Anterior cingulate cortex (tissue), 58 donors: ENCODE measurements around the gene TRAPPC10.
A peak's percentile ranks its signal among the peaks of the same experiment; 100 is the strongest.

Source experiments
- DNase-seq, 58 donors: peaks; one replicate each; lab custom pipeline; 2025; lab: John Stamatoyannopoulos, UW

The TRAPPC10 gene

GRCh38 chr21:44024887-44025353, 12.8 kb downstream of the TRAPPC10 start:
- peak in 21 of 58 donors; percentile 12 to 60 (median 35) for DNase-seq

GRCh38 chr21:44027607-44028286, 15.6 kb downstream of the TRAPPC10 start:
- DNase-seq = no peak

DNA sequence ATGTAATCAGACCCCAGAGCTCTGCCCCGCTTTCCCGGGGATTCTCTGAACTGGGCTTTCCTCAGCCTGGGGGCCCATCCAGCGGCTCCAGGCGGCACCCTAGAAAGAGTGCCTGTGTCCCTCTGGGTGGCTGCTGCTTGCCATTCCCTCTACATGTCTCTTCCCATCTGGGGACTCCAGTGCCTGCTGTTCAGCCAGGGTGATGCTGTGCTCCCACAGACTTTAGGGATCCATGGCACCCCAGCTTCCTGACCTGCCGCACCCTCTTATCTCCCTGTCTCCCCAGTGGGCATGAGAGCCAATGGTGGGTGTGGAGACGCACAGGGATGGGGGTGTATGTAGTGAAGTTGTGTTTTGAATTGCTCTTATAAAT, 16.2 kb downstream of the TRAPPC10 start:
- no peak for DNase-seq

DNA sequence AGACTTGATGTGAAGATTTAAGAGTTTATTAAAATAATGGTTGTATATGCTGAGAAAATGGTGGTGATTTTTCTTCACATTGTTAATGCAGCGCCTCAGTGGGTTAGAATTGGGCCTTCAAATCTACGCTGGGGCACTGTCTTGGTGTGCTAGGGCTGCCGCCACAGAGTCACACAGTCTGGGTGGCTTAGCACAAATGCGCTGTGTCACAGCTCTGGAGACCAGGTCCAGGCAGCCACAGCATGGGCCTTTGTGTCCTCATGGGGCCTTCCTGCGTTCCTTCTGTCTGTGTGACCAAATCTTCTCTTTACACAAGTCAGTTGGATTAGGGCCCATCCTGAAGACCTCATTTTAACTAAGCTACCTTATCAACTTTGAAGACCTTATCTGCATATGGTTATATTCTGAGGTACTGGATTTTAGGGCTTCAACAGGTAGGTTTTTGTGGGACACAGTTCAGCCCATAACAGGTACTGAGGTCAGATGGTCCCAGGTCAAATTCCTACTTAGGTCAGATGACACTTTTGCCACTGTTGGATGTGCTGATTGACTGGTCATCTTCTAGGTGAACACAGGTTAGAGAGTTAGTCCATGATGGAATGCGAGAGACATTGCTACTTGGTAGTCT, 17.5 kb downstream of the TRAPPC10 start:
- DNase-seq = no peak

DNA sequence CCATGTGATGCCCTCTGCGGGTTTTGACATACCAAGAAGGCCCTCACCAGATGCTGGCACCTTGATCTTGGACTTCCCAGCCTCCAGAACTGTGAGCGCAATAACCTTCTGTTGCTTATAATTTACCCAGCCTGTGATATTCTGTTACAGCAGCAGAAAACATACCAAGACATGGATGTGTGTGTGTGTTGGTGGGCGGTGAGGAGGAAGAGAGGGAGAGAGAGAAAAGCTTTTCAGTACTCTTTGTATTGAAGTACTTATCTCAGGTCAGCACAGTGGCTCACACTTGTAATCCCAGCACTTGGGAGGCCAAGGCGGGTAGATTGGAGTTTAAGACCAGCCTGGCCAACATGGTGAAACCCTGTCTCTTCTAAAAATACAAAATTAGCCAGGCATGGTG, 23.1 kb downstream of the TRAPPC10 start:
- DNase-seq = no peak

GRCh38 chr21:44038063-44038462, 26.0 kb downstream of the TRAPPC10 start:
- no peak for DNase-seq

DNA sequence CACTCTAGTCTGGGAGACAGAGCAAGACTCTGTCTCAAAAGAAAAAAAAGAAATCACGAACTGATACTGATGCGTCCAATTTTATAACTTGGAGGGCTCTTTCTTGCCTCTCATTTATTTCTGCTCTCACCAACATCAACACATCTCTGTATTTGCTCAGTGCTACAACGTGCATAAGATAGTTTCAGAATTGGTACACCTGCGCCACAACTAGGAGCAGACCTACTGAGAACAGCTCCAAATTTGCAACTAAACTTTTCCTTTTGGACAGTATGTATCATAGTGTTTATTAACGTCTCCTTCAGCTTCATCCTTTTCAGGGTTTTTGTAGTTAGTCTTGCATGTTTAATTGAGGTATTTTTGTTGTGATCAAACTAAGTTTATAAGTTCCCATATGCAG, 27.7 kb downstream of the TRAPPC10 start:
- no peak for DNase-seq

DNA sequence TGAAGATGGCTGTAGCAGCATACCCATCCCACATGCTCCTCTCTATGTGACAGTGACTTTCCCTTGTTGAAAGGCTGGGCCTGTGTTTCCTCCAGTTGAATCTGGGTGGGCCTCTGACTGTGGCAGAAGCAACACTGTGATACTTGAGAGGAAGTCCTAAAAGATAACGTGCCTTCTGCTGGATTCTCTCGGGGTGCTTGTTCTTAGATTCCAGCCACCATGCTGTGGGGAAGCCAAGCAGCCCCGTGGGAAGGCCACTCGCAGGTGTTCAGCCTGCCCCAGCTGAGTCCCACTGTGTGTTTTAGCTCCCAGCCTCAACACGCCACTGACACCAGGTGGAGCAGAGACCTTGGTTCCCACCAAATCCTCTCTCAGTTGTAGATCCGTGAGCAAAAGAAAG, 31.5 kb downstream of the TRAPPC10 start:
- no peak for DNase-seq

GRCh38 chr21:44046734-44047133, 34.6 kb downstream of the TRAPPC10 start:
- DNase-seq = no peak

GRCh38 chr21:44047996-44048560, 36.0 kb downstream of the TRAPPC10 start:
- DNase-seq = peak in 1 of 58 donors; percentile 44

GRCh38 chr21:44049182-44049581, 37.1 kb downstream of the TRAPPC10 start:
- peak in 12 of 58 donors; percentile 9 to 62 (median 44) for DNase-seq

GRCh38 chr21:44049606-44050005, 37.5 kb downstream of the TRAPPC10 start:
- no peak for DNase-seq

DNA sequence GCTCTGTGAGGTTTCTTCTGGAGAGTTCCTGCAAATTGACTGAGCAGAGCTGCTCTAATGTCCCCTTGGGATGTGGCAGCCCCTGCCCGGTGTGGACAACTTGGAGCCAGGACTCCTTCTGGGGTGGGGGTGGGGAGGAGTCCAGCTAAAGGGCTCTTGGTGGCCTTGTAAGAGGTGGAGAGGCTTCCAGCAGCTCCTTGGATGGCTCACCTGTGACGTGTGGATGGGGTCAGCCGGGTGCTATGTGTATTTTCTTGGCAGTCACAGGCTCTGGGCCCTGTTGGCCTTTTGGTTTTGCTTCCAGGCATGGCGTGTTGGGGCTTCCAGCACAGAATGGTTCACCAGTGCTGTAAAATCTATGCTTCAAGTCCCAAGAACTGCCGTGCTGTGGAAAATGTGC, 38.2 kb downstream of the TRAPPC10 start:
- no peak for DNase-seq

- DNase-seq = peak in 28 of 58 donors; percentile 23 to 77 (median 44)
These were observed 39.4 kb downstream of the TRAPPC10 start for GRCh38 chr21:44051462-44051941.

- DNase-seq = no peak
These were observed 40.1 kb downstream of the TRAPPC10 start for GRCh38 chr21:44052071-44052829.

DNA sequence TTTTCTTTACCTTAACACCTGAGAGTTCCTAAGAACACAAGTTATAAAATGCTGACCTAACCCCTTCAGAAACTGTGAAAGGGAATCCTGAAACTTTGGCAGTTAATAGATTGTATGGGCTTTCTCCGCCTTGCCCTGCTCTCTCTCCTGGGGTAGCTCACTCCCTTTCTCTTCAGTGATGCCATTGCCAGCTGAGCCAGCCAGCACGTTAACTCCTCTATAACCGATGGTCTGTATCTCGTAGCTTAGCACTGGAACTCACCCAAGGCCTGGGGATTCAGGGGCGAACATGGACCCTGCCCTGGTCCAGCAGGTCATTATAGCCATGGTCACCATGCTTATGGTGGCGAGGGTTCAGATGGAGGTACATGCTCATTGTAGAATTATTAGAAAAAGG, 40.7 kb downstream of the TRAPPC10 start:
- DNase-seq = peak in 4 of 58 donors; percentile 7 to 42 (median 23)

DNA sequence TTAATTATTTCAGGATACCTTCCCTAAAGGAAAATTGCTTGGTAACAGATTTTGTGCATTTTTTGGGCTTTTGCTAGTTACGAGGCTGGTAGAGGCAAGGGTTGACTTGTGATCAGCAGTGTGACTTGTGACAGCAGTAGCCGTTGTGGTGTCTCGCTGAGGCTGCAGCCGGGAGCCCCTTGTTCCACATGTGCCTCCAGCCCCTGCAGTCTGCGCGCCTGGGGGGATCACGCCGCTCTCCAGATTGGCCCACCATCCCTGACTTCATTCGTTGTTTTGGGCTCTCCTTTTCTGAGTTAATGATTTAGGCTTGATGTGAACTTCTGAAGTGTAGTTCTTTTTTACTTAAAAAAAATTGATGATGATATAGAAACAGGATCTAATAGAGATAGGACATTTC, 41.5 kb downstream of the TRAPPC10 start:
- DNase-seq = peak in 1 of 58 donors; percentile 20

GRCh38 chr21:44054710-44055109, 42.6 kb downstream of the TRAPPC10 start:
- DNase-seq = peak in 5 of 58 donors; percentile 9 to 63 (median 30)

DNA sequence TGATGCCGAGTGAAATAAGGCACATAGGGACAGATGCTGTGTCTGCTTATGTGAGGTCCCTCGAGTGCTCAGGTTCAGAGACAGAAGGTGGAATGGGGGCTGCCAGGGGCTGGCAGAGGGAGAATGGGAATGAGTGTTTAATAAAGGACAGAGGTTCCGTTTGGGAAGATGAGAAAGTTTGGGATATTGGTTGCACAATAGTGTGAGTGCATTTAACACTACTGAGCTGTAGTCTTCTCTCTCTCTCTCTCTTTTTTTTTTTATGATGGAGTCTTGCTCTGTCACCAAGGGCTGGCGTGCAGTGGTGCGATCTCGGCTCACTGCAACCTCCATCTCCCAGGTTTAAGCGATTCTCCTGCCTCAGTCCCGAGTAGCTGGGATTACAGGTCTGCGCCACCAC, 44.9 kb downstream of the TRAPPC10 start:
- DNase-seq = no peak

GRCh38 chr21:44057960-44058651, 46.0 kb downstream of the TRAPPC10 start:
- no peak for DNase-seq
